EL (cell line): Measurements from ENCODE around the gene TRIM38.
"Not testable (repeated sequence)": the region's sequence is repeated elsewhere in the genome, so short reads cannot be mapped to it uniquely, and the experiment has no call there.

ENCODE experiments used
- DNase-seq: peaks from one replicate; pipeline ENCODE4 v3.0.0-alpha.2; 2016

Gene TRIM38

DNA sequence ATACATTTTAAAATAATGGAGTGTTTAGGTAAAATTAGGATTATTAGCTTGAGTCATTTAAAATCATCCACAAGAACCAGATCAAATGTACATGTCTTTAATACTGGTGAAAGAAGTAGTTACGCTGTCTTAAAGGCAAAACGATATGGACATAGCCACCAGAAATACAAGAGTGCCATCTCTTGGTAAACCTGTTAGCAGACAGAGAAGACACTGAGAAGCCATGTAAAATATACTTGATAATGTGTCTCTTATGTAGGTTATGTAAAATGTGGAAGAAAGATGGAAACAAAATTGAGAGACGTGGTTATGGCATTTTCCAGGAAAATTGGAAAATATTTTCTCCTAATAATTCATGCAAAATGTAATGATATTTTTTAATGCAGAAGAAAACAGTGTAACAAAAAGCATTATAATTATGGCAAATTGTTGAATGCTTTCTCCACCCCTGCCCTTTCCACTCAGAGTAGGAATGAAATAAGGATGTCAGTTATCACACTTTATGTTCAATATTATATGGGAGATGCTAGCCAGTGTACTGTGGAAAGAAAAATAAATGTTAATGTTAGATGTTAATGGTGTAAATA is 19.9 kb upstream of the TRIM38 start:
- DNase-seq = peak; percentile 40

DNA sequence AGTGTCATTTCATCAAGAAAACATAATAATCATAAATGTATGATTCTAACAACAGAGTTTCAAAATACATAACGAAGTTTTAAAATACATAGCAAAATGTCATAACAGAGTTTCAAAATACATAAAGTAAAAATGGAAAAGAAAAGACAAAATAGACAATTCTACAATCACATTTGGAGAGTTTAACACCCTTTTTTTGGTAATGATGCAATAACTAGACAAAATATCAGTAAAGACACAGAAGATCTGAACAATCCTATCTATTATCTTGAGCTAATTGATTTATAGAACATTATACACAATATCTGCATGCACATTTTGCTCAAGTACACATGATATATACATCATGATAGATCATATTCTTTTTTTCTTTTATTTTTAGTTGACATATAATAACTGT is 18.7 kb upstream of the TRIM38 start:
- no peak for DNase-seq

- no peak for DNase-seq
Observed at GRCh38 chr6:25944688-25945574, 17.7 kb upstream of the TRIM38 start.

DNA sequence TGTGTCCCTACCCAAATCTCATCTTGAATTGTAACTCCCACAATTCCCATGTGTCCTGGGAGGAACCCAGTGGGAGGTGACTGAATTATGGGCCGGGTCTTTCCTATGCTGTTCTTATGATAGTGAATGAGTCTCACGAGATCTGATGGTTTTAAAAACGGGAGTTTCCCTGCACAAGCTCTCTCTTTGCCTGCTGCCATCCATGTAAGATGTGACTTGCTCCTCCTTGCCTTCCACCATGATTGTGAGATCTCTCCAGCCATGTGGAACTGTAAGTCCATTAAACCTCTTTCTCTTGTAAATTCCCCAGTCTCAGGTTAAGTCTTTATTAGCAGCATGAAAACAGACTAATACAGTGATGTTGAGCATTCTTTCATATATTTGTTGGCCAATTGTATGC is 16.9 kb upstream of the TRIM38 start:
- not testable (repeated sequence) for DNase-seq

DNA sequence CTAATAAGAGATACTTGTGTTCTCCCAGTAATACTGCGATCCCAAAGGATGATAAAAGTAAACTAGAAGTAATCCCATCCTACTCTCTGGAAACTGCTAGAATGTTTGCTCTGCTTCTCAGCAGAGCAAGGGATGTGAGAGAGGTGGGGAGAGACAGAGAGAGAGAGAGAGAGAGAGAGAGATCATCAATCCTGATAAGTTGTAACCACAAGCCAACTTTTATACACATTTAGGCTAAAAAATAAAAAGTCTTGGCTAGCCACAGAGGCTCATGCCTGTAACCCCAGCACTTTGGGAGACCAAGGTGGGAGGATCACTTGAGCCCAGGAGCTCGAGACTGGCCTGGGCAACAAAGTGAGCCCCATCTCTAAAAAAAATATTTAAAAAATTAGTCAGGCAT is 16.0 kb upstream of the TRIM38 start:
- DNase-seq = no peak

GRCh38 chr6:25947492-25947891 is 15.1 kb upstream of the TRIM38 start:
- not testable (repeated sequence) for DNase-seq

DNA sequence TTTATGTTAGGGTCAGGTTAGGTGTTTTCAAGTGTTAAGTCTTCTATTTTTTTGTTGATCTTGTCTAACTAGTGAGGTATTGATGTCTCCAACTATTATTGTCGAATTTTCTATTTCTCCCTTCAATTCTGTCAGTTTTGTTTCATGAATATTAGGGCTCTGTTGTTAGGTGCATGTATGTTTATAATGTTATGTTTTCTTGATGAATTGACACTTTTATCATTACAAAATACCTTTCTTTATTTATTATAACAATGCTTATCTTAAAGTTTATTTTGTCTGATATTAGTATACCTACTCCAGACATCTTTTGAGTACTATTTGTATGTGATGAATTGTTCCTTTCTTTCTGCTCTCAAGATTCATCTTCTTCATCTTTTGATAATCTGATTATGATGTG is 12.9 kb upstream of the TRIM38 start:
- DNase-seq = no peak

GRCh38 chr6:25950297-25950696 is 12.3 kb upstream of the TRIM38 start:
- no peak for DNase-seq

- DNase-seq = no peak
Observed at GRCh38 chr6:25951296-25952032, 11.1 kb upstream of the TRIM38 start.

- DNase-seq = no peak
Observed at GRCh38 chr6:25952535-25952934, 10.1 kb upstream of the TRIM38 start.

DNA sequence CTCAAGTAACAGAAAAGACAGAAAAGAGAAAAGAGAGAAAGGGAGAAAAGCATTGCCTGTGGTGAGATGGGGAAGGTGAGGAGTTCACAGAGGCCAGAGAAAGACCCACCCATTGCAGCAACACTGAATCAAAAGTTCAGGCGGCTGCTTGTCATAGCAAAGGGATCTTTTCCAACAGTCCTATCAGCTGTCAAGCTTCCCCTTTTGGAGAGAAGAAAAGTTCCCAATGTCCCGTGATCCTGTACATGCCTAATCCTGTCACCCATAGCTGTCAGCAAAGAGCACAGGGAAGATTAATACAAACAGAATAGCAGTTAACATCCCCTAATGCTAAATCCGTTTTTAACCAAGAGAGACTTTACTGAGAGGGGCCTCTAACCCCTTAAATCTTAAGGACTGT is 8.9 kb upstream of the TRIM38 start:
- DNase-seq = no peak

- no peak for DNase-seq
Observed at GRCh38 chr6:25954756-25955155, 7.8 kb upstream of the TRIM38 start.

- no peak for DNase-seq
Observed at GRCh38 chr6:25956226-25956625, 6.4 kb upstream of the TRIM38 start.

DNA sequence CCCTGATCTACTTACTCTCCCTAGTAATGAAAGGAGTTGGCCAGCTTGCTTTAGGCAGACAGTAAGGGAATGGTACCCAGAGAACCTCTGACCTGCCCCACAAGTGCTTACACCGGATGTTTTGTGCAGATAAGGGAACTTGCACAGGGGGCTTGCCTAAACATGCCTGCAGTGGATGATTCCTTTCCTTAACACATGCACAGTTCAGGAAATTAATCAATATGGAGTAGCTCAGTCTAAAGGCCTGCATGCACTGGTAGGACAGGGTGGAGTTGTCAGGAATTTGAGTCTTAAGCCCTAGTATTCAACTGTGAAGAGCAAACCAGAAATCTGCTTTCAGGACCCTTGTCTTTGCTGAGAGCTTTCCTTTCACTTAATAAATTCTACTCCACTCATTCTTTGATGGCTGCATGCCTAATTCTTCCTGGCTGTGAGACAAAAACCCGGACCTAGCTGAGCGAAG is 3.9 kb upstream of the TRIM38 start:
- no peak for DNase-seq

DNA sequence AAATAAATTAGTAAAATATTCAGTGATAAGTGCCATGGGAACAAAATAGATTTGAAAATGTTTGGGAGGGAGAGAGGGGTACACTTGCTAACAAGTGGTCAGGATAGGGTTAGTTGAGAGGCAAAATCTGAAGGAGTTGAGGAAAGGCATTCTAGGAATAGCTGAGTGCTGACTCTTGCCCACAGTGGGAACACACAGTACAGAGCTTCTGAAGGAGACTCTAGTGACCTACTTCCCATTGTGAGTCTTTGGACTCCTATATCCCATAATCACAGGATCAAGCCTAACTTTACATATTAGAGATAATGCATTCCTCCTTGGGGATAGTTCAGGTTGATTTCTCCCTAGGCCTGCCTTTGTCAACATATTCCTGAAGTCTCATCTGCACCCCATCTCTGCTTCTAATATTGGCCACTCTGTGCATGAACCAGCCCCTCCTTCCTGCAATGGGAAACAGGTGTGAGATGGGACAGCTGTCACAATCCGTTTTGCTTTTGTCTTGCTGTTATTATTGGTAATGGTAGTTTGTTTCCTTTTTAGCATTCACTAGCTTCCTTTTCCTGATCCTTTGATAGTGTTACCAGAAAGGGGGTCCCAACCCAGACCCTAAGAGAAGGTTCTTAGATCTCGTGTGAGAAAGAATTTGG is 2.6 kb upstream of the TRIM38 start:
- peak; percentile 28 for DNase-seq

- DNase-seq = no peak
Observed at GRCh38 chr6:25960734-25961133, 1.9 kb upstream of the TRIM38 start.

DNA sequence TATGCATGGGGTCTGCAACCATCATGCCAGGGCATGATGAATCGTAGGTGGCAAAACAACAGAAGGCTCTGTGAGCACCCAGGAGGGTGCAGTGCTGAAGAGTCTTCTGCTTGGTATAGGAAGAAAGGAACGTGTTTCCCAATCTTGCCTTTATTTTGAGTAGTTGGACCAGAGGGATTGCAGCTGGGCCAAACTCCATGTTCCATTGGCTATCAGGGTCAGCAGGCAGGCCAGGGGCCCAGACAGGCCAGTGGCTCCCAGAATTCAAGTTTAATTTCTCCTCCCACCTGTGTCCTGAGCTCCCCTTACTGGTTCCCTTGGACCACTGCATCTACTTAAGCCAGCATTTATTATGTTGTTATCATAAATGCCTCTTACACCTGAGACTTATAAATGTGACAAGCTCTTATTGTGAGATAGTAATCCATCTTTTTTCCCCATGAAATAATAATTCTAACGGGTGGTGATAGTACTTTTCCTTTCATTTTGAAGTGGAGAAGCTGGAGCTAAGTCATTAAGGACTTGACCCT is 918 bp upstream of the TRIM38 start:
- DNase-seq = no peak

DNA sequence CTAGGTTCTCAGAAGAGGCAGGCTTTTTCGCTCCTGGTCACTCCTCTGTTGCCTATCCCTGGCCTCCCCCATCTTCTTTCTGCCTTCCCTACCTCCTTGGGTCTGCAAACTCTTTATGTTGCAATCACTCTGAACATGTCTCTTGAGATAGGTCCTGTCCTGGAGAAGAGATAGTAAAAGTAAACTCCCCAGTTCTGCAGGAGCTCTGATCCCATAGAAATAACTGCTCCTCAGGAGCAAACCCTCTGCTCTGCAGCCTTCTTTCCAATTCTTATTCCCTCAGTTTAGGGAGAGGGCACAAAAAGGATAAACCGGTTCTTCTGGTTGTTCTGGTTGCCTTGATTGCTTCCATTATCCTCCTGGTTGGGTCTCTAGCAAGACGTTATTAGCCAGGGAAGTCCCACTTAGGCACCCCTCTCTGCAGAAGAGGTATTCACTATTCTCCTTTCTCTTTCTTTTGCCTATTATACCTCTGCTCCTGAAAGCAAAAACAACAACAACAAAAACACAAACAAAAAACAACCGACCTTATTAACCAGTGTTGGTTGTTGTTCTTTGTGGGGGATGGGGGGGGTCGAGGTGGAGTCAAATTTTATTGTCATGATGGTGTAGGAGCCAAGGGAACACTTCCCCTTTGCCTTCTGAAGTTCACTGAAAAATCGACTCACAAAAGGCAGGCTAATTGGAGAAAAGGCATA is 973 bp downstream of the TRIM38 start:
- DNase-seq = peak; percentile 18

DNA sequence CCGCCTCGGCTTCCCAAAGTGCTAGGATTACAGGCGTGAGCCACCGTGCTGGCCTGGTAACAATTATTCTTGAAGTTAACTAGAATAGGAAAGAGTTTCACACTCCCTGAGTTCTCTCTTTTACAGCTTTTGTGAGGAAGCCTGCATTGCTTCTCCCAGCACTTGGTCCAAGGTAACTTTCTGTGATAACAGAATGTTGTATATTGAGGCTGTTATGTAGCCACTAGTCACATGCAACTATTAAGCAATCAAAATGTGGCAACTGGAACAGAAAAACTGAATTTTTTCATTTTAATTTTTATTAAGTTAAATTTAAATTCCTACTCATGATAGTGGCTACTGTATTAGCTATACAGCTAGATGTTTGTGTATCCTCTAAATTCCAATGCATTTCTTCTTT is 2.5 kb downstream of the TRIM38 start:
- no peak for DNase-seq

DNA sequence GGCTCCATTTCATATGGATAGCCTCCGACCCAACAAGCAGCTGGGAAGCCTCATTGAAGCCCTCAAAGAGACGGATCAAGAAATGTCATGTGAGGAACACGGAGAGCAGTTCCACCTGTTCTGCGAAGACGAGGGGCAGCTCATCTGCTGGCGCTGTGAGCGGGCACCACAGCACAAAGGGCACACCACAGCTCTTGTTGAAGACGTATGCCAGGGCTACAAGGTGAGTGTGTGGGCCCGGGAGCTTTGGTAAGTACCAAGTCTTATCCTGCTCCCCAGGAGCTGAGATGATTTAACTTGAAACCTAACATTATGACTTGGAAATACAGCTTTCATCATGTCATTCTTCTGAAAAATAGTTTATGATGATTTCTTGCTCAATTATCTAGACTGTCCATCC is 4.1 kb downstream of the TRIM38 start:
- DNase-seq = no peak

- DNase-seq = no peak
Observed at GRCh38 chr6:25968769-25969168, 6.2 kb downstream of the TRIM38 start.

GRCh38 chr6:25971187-25971821 is 8.7 kb downstream of the TRIM38 start:
- peak; percentile 95 for DNase-seq
